HUES64 (cell line): ENCODE measurements around the gene ADAT3.
A peak's percentile ranks its signal among the peaks of the same experiment; 100 is the strongest.

ENCODE experiments used
- H3K27ac ChIP-seq: 2 replicates; pipeline ENCODE4 v1.7.0; 2013; ENCODE audit warnings: low read depth, low read length, inconsistent platforms
- H3K27me3 ChIP-seq: 2 replicates; pipeline ENCODE4 v1.6.1; 2013; ENCODE audit warnings: mild to moderate bottlenecking, low read length; ENCODE audit not compliant: insufficient read depth
- H3K36me3 ChIP-seq: 2 replicates; pipeline ENCODE4 v1.6.1; 2013; ENCODE audit warnings: mild to moderate bottlenecking, low read length; ENCODE audit not compliant: insufficient read depth
- H3K4me1 ChIP-seq: 2 replicates; pipeline ENCODE4 v1.6.1; 2013; ENCODE audit warnings: mild to moderate bottlenecking, low read length, moderate library complexity; ENCODE audit not compliant: insufficient read depth
- H3K4me3 ChIP-seq: 2 replicates; pipeline ENCODE4 v1.5.1; 2013; ENCODE audit warnings: mild to moderate bottlenecking, low read length, moderate library complexity
- H3K9ac ChIP-seq: 2 replicates; pipeline ENCODE4 v1.6.1; 2013; ENCODE audit warnings: mild to moderate bottlenecking, low read depth, low read length
- H3K9me3 ChIP-seq: 2 replicates; pipeline ENCODE4 v1.6.1; 2013; ENCODE audit warnings: low read depth, low read length; ENCODE audit not compliant: insufficient read depth
- WGBS: fragments of 150-250, 120-280 bp; methylation state at CpG from one replicate; pipeline ENCODE4 v1.1.7; 2013; ENCODE audit warnings: missing lambda C conversion rate; 5-methylcytosine and 5-hydroxymethylcytosine counted together

ADAT3 gene

GRCh38 chr19:1933942-1934341, 28.7 kb downstream of the ADAT3 start:
- Histone ChIP-seq H3K36me3 (no peaks in the 10 kb centered on the region), H3K9ac (no peak overlapping the region), H3K4me1 (no peaks in the 10 kb centered on the region), H3K27me3 (no peaks in the 10 kb centered on the region), H3K4me3 (no peak overlapping the region), H3K27ac (no peak overlapping the region), H3K9me3 (no peaks in the 10 kb centered on the region)
- 95% methylated on average over 8 of the region's 8 CpGs for WGBS

- Histone ChIP-seq H3K9me3 (no peaks in the 10 kb centered on the region), H3K36me3 (no peaks in the 10 kb centered on the region), H3K27ac (no peak overlapping the region), H3K4me1 (peaks cover 6% of the 10 kb centered on the region), H3K27me3 (no peaks in the 10 kb centered on the region), H3K9ac (no peak overlapping the region), H3K4me3 (no peak overlapping the region)
- 84% methylated on average over 11 of the region's 11 CpGs for WGBS
Measured at GRCh38 chr19:1935484-1936208, 30.4 kb downstream of the ADAT3 start.

GRCh38 chr19:1936430-1936829, 31.2 kb downstream of the ADAT3 start:
- Histone ChIP-seq H3K27me3 (no peaks in the 10 kb centered on the region), H3K27ac (no peak overlapping the region), H3K9ac (no peak overlapping the region), H3K36me3 (no peaks in the 10 kb centered on the region), H3K9me3 (no peaks in the 10 kb centered on the region), H3K4me3 (no peak overlapping the region), H3K4me1 (peaks cover 6% of the 10 kb centered on the region)
- WGBS: 95% methylated on average over 3 of the region's 3 CpGs

GRCh38 chr19:1936916-1937610, 31.9 kb downstream of the ADAT3 start:
- no peaks in the 10 kb centered on the region for H3K27me3 ChIP-seq
- H3K9me3 ChIP-seq: no peaks in the 10 kb centered on the region
- 96% methylated on average over 24 of the region's 24 CpGs for WGBS
- no peak overlapping the region for H3K4me3 ChIP-seq
- no peaks in the 10 kb centered on the region for H3K36me3 ChIP-seq
- peaks cover 6% of the 10 kb centered on the region for H3K4me1 ChIP-seq
- no peak overlapping the region for H3K27ac ChIP-seq
- no peak overlapping the region for H3K9ac ChIP-seq

- Histone ChIP-seq H3K36me3 (no peaks in the 10 kb centered on the region), H3K4me1 (peaks cover 9% of the 10 kb centered on the region), H3K27me3 (no peaks in the 10 kb centered on the region), H3K9me3 (no peaks in the 10 kb centered on the region), H3K4me3 (no peak overlapping the region), H3K27ac (no peak overlapping the region), H3K9ac (no peak overlapping the region)
- WGBS: 87% methylated on average over 4 of the region's 7 CpGs
Measured at GRCh38 chr19:1938071-1938470, 32.9 kb downstream of the ADAT3 start.

- no peaks in the 10 kb centered on the region for H3K36me3 ChIP-seq
- WGBS: under 1% methylated on average over 97 of the region's 97 CpGs
- no peaks in the 10 kb centered on the region for H3K27me3 ChIP-seq
- H3K9me3 ChIP-seq: no peaks in the 10 kb centered on the region
- peak within 1 kb of the TSS; percentile 94 for H3K27ac ChIP-seq
- H3K4me3 ChIP-seq: peak within 1 kb of the TSS; percentile 97
- peak within 1 kb of the TSS; percentile 83 for H3K9ac ChIP-seq
- peaks cover 10% of the 10 kb centered on the region for H3K4me1 ChIP-seq
Measured at GRCh38 chr19:1941146-1942077, 36.2 kb downstream of the ADAT3 start, which contains the start of gene CSNK1G2. Gene CSNK1G2 (plus strand): TSS chr19:1941172. CDS start chr19:1969773, 28,601 bp downstream.

GRCh38 chr19:1942078-1942933, 37.1 kb downstream of the ADAT3 start:
- H3K4me1 ChIP-seq: peaks cover 10% of the 10 kb centered on the region
- peak overlapping the region; percentile 83 for H3K9ac ChIP-seq
- H3K9me3 ChIP-seq: no peaks in the 10 kb centered on the region
- peak overlapping the region; percentile 92 for H3K27ac ChIP-seq
- no peaks in the 10 kb centered on the region for H3K27me3 ChIP-seq
- peak overlapping the region; percentile 97 for H3K4me3 ChIP-seq
- no peaks in the 10 kb centered on the region for H3K36me3 ChIP-seq
- 2% methylated on average over 36 of the region's 40 CpGs for WGBS

- H3K9me3 ChIP-seq: no peaks in the 10 kb centered on the region
- H3K27ac ChIP-seq: peak overlapping the region; percentile 92; the same call in 1 of the 2 replicates
- H3K4me1 ChIP-seq: peaks cover 10% of the 10 kb centered on the region
- WGBS: 44% methylated on average over 20 of the region's 21 CpGs
- H3K4me3 ChIP-seq: peak overlapping the region; percentile 97
- no peaks in the 10 kb centered on the region for H3K27me3 ChIP-seq
- H3K9ac ChIP-seq: peak overlapping the region; percentile 83
- no peaks in the 10 kb centered on the region for H3K36me3 ChIP-seq
Measured at GRCh38 chr19:1942934-1943555, 37.8 kb downstream of the ADAT3 start.

- H3K4me3 ChIP-seq: no peak overlapping the region
- no peak overlapping the region for H3K27ac ChIP-seq
- no peaks in the 10 kb centered on the region for H3K9me3 ChIP-seq
- H3K27me3 ChIP-seq: no peaks in the 10 kb centered on the region
- H3K9ac ChIP-seq: no peak overlapping the region
- 89% methylated on average over 22 of the region's 22 CpGs for WGBS
- no peaks in the 10 kb centered on the region for H3K36me3 ChIP-seq
- peaks cover 10% of the 10 kb centered on the region for H3K4me1 ChIP-seq
Measured at GRCh38 chr19:1943661-1944087, 38.5 kb downstream of the ADAT3 start.
